Stomach smooth muscle (tissue), 2 donors: ENCODE data around the gene KLK7.

Experiments used
- H3K27ac ChIP-seq: one replicate; pipeline ENCODE4 v1.7.0; 2013; ENCODE audit warnings: mild to moderate bottlenecking, low read length, inconsistent platforms
- H3K27me3 ChIP-seq, 2 donors: one replicate each; pipeline ENCODE4 v1.7.0; 2013; ENCODE audit warnings: low read length in 2 of 2; ENCODE audit not compliant: insufficient read depth in 2 of 2, control insufficient read depth in 1 of 2
- H3K36me3 ChIP-seq, 2 donors: one replicate each; pipeline ENCODE4 v1.7.0; 2013; ENCODE audit warnings: low read length in 2 of 2; ENCODE audit not compliant: control insufficient read depth in 2 of 2, insufficient read depth in 2 of 2
- H3K4me1 ChIP-seq: one replicate; pipeline ENCODE4 v1.7.0; 2013; ENCODE audit warnings: low read length; ENCODE audit not compliant: control insufficient read depth, insufficient read depth
- H3K4me3 ChIP-seq, 2 donors: one replicate each; pipeline ENCODE4 v1.7.0; 2013; ENCODE audit warnings: low read length in 2 of 2
- H3K9ac ChIP-seq, 2 donors: one replicate each; pipeline ENCODE4 v1.7.0; 2013; ENCODE audit warnings: low read length in 2 of 2, mild to moderate bottlenecking in 1 of 2
- H3K9me3 ChIP-seq, 2 donors: one replicate each; pipeline ENCODE4 v1.7.0; 2013; ENCODE audit warnings: low read length in 2 of 2; ENCODE audit not compliant: control insufficient read depth in 2 of 2
- donor health status: healthy.
- donor health status: Pancreatic carcinoma.

The KLK7 gene

DNA sequence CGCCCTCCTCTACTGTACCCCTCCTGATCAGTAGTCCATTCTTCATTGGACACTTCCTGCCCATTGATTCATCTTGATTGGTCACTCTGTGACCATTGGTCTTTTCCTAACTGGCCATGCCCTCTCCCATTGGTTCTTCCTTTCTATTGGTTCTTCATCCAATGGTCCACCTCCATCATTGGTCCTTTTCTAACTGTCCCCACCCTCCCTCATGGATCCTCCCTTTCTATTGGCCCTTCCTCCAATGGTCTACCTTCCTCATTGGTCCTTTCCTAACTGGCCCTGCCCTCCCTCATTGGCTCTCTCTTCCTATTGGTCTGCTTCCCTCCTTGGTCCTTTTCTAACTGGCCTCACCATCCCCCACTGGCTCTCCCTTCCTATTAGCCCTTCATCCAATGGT, 21.5 kb downstream of the KLK7 start:
- Histone ChIP-seq H3K9ac (no peak overlapping the region), H3K4me3 (no peak overlapping the region)

DNA sequence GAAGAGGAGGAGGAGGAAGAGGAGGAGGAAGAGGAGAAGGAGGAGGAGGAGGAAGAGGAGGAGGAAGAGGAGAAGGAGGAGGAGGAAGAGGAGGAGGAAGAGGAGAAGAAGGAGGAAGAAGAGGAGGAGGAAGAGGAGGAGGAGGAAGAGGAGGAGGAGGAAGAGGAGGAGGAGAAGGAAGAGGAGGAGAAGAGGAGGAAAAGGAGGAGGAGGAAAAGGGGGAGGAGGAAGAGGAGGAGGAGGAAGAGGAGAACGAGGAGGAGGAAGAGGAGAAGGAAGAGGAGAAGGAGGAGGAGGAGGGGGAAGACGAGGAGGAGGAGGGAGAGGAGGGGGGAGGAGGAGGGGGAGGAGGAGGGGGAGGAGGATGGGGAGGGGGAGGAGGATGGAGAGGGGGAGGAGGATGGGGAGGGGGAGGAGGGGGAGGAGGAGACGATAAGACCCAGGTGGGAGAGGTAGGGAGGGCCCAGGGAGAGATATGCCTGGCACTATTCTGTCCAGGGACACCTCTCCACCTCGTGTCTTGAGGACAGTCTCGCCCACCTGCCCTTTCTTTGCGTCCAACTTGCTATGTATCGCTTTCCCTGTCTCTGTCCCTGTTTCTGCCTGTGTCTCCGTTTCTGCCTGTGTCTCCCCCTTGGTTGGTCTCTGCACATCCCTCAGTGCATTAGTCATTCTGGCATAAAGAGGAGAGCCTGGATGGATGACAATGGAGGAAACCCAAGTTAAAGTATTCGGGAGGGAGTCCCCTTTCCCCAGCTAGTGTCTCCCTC, 23.8 kb downstream of the KLK7 start:
- no peak overlapping the region for H3K4me3 ChIP-seq
- H3K9ac ChIP-seq: no peak overlapping the region
- no peaks in the 10 kb centered on the region for H3K4me1 ChIP-seq
- no peak overlapping the region for H3K27ac ChIP-seq
- H3K9me3 ChIP-seq: peaks cover 3 to 8% of the 10 kb centered on the region in 2 donors
- peaks cover 4 to 9% of the 10 kb centered on the region in 2 donors for H3K27me3 ChIP-seq
- no peaks in the 10 kb centered on the region for H3K36me3 ChIP-seq

More for the DNA sequence above, 21.5 kb downstream of the KLK7 start:
- Histone ChIP-seq H3K36me3 (no peaks in the 10 kb centered on the region), H3K27me3 (peaks cover 8 to 13% of the 10 kb centered on the region in 2 donors), H3K9me3 (peaks cover 3 to 8% of the 10 kb centered on the region in 2 donors), H3K4me1 (no peaks in the 10 kb centered on the region), H3K27ac (no peak overlapping the region)

DNA sequence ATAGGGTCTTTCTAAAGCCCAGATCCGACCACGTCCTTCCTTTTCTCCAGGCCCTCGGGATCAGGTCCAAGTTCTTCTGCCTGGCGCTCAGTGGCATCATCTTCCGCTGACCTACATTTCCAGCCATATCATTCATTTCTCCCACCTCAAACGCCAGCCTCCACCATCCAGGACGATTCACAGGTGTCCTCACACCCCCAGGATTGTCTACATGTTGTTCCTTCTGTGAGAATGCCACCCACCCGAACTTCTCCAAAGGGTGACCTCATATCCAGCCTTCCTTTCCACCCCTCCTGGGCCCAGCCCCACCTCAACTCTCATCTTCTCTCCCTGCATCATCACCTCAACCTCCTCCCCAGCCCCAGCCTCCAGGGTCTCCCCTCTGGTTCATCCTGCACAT, 26.1 kb downstream of the KLK7 start:
- Histone ChIP-seq H3K36me3 (no peaks in the 10 kb centered on the region), H3K27ac (no peak overlapping the region), H3K4me3 (no peak overlapping the region), H3K9me3 (peaks cover 3 to 8% of the 10 kb centered on the region in 2 donors), H3K27me3 (peaks cover 4 to 9% of the 10 kb centered on the region in 2 donors), H3K4me1 (no peaks in the 10 kb centered on the region), H3K9ac (no peak overlapping the region)

GRCh38 chr19:50952910-50953309, 30.8 kb downstream of the KLK7 start, which contains the start of gene KLK5:
Gene KLK5 (minus strand): TSS chr19:50953038. CDS start chr19:50952657, 381 bp downstream.
- Histone ChIP-seq H3K27me3 (peaks cover 0 to 15% of the 10 kb centered on the region in 2 donors), H3K9me3 (no peaks in the 10 kb centered on the region), H3K9ac (no peak within 1 kb of the TSS), H3K27ac (no peak within 1 kb of the TSS), H3K4me3 (no peak within 1 kb of the TSS), H3K4me1 (no peaks in the 10 kb centered on the region), H3K36me3 (no peaks in the 10 kb centered on the region)

DNA sequence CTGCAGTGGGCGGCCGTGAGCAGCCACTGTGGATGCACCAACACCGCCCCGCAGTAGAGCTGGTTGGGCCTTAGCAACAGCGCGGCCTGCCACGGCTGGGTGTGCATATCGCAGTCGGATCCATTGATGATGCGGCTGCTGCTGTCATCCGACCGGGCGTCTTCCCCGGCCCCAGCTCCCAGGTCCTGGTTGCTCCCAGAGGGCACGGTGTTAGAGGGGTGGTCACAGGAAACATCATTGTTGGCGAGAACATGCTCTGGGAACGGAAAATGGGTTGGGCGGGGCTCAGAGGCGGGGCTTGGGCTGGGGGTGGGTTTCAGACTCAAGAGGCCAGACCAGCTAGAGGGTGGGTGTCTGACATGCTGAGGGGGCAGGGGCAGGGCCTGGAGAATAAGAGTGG, 33.9 kb downstream of the KLK7 start:
- H3K36me3 ChIP-seq: no peaks in the 10 kb centered on the region
- no peak overlapping the region for H3K4me3 ChIP-seq
- H3K27me3 ChIP-seq: peaks cover 0 to 11% of the 10 kb centered on the region in 2 donors
- no peaks in the 10 kb centered on the region for H3K9me3 ChIP-seq
- no peak overlapping the region for H3K27ac ChIP-seq
- no peaks in the 10 kb centered on the region for H3K4me1 ChIP-seq
- H3K9ac ChIP-seq: no peak overlapping the region

GRCh38 chr19:50947123-50947522, 36.6 kb downstream of the KLK7 start:
- no peaks in the 10 kb centered on the region for H3K36me3 ChIP-seq
- H3K4me3 ChIP-seq: no peak overlapping the region
- H3K9ac ChIP-seq: no peak overlapping the region
- H3K9me3 ChIP-seq: peaks cover 0 to 2% of the 10 kb centered on the region in 2 donors
- H3K27ac ChIP-seq: no peak overlapping the region
- no peaks in the 10 kb centered on the region for H3K4me1 ChIP-seq
- peaks cover 0 to 8% of the 10 kb centered on the region in 2 donors for H3K27me3 ChIP-seq

DNA sequence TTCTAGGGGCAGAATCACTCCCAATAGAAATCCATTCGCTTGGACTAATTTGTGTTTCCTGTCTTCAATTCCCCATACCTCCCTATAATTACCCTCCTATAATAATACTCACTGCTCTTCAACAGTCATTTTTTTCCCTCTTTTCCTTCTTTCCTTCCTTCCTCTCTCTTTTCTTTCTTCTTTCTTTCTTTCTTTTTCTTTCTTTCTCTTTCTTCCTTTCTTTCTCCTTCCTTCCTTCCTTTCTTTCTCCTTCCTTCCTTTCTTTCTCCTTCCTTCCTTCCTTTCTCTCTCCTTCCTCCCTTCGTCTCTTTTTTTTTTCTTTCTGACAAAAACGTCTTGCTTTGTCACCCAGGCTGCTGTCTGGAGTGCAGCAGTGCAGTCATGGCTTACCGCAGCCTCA, 38.9 kb downstream of the KLK7 start:
- no peak overlapping the region for H3K4me3 ChIP-seq
- H3K4me1 ChIP-seq: no peaks in the 10 kb centered on the region
- no peak overlapping the region for H3K27ac ChIP-seq
- peaks cover 0 to 2% of the 10 kb centered on the region in 2 donors for H3K27me3 ChIP-seq
- no peak overlapping the region for H3K9ac ChIP-seq
- peaks cover 0 to 5% of the 10 kb centered on the region in 2 donors for H3K9me3 ChIP-seq
- no peaks in the 10 kb centered on the region for H3K36me3 ChIP-seq

DNA sequence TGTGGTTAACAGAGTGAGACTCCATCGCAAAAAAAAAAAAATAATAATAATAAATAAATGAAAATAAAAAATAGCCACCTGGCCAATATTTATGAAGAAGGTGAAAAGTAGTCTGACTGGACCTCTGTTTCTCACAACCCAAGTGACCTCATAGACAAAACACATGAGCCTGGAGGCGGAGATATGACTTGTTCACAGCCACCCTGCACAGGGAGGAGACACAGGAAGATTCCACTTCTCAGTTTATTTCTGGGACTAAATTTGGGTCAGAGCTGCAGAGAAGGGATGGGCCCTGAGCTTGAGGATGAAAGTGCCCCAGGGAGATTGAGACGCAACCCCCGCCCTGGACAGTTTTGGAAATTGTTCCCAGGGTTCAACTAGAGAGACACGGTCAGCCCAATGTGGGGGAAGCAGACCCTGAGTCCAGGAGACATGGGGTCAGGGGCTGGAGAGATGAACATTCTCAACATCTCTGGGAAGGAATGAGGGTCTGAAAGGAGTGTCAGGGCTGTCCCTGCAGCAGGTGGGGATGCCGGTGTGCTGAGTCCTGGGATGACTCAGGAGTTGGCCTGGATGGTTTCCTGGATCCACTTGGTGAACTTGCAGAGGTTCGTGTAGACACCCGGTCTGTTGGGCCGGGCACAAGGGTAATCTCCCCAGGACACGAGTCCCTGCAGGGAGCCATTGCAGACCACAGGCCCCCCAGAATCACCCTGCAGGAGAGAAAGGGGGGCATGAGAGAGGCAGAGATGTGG, 40.5 kb downstream of the KLK7 start:
- no peak overlapping the region for H3K9ac ChIP-seq
- H3K4me1 ChIP-seq: no peaks in the 10 kb centered on the region
- H3K27me3 ChIP-seq: no peaks in the 10 kb centered on the region
- peaks cover 5 to 6% of the 10 kb centered on the region in 2 donors for H3K9me3 ChIP-seq
- no peaks in the 10 kb centered on the region for H3K36me3 ChIP-seq
- no peak overlapping the region for H3K4me3 ChIP-seq
- H3K27ac ChIP-seq: no peak overlapping the region

- Histone ChIP-seq H3K9ac (no peak overlapping the region), H3K4me1 (no peaks in the 10 kb centered on the region)
These were observed 44.1 kb downstream of the KLK7 start for GRCh38 chr19:50939596-50939995.

GRCh38 chr19:50933640-50934039, 50.1 kb downstream of the KLK7 start:
- Histone ChIP-seq H3K27ac (no peak overlapping the region), H3K27me3 (peaks cover 8 to 16% of the 10 kb centered on the region in 2 donors), H3K9me3 (no peaks in the 10 kb centered on the region), H3K4me3 (no peak overlapping the region), H3K9ac (no peak overlapping the region), H3K4me1 (no peaks in the 10 kb centered on the region), H3K36me3 (no peaks in the 10 kb centered on the region)

More at GRCh38 chr19:50939596-50939995, 44.1 kb downstream of the KLK7 start:
- Histone ChIP-seq H3K4me3 (no peak overlapping the region), H3K27me3 (peaks cover 0 to 5% of the 10 kb centered on the region in 2 donors), H3K36me3 (no peaks in the 10 kb centered on the region), H3K9me3 (peaks cover 5 to 6% of the 10 kb centered on the region in 2 donors), H3K27ac (no peak overlapping the region)
